Hematopoietic multipotent progenitor cell treated with erythropoietin and hydrocortisone succinate and interleukin-3 and kit ligand, for 6 days (in vitro differentiated cells): ENCODE results near the gene CAVIN1.
"Not testable (repeated sequence)": the region's sequence is repeated elsewhere in the genome, so short reads cannot be mapped to it uniquely, and the experiment has no call there.

Experiments
- DNase-seq: peaks from one replicate; pipeline ENCODE4 v3.0.0-alpha.2; 2015

CAVIN1 gene

GRCh38 chr17:42372142-42372541 lies 50.9 kb downstream of the CAVIN1 start:
- no peak for DNase-seq

- DNase-seq, result peak; percentile 87
Measured at GRCh38 chr17:42368797-42369561, 54.1 kb downstream of the CAVIN1 start.

- not testable (repeated sequence) for DNase-seq
Measured at GRCh38 chr17:42368310-42368709, 54.7 kb downstream of the CAVIN1 start.

GRCh38 chr17:42366176-42367023 lies 56.7 kb downstream of the CAVIN1 start:
- DNase-seq, result not testable (repeated sequence)

DNA sequence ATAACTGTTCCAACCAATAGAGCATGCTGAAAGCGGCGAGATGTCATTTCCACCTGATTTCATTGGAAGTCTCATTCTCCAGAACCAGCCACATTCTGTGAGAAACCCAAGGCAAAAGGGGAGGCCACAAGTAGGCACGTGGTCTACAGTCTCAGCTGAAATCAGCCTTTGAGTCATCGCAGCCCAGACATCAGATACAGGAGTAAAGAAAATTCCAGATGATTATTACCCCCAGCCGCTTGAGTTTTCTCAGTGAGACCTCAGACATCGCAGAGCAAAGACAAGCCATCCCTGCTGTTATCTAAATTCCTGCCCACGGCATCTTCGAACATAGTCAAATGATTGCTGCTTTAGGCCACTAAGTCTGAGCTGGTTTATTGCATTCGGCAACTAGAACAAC lies 57.9 kb downstream of the CAVIN1 start:
- peak; percentile 62 for DNase-seq

DNA sequence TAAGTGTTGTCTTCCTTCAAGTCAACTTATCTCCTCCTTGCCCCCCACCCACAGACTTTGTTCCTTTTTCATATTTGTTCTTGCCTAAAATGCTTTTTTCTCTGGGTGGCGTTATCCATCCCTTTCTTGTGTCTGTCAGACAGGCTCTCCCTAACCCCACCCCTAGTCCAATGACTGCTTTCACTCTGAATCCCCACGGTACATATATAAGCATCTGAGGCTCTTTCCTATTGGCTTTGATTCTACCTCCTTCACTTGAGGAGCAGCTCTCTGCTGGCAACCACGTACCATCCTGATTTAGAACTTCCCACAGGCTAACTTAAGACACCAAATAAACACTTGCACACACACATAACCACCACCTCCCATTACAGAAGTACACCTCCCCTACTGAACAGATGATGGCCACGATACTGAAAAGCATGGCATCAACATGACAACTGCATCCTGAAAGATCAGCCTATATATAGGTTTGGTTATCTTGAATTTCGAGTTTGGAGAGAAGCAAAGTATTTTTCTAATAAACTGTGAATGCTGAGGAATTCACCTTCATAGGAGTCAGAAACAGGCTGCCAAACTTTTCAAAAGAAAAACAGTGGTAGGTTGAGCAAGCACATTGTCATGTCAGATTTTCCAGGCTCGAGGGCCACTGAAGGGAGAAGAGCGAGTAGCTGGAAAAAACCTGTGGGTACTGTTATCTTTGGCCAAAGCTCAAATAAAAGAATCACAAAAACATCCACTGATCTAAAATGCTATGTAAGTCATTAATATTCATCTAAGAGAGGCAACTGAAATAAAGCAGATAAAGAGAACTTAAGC lies 59.1 kb downstream of the CAVIN1 start:
- peak; percentile 66 for DNase-seq

- DNase-seq, result no peak
Measured at GRCh38 chr17:42363231-42363630, 59.8 kb downstream of the CAVIN1 start.

- DNase-seq, result no peak
Measured at GRCh38 chr17:42362245-42362961, 60.7 kb downstream of the CAVIN1 start.

DNA sequence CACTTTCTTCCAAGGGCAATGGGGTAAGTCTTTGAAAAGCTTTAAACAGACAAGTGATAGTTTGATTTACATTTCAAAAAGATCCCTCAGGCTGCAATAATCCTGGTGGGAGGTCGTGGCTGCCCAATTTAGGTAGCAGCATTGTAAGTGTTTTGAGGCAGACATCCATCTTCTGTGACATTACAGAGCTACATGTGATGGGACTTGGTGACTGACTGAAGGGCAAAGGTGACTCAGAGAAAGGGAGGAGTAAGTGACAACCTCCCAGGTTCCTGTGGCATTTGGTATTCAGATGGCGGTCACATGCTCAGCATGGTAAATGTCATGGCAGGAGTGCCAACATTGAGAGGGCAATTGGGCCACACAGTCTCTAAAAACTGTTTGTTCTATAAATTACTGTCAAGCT lies 61.3 kb downstream of the CAVIN1 start:
- DNase-seq, result no peak

DNA sequence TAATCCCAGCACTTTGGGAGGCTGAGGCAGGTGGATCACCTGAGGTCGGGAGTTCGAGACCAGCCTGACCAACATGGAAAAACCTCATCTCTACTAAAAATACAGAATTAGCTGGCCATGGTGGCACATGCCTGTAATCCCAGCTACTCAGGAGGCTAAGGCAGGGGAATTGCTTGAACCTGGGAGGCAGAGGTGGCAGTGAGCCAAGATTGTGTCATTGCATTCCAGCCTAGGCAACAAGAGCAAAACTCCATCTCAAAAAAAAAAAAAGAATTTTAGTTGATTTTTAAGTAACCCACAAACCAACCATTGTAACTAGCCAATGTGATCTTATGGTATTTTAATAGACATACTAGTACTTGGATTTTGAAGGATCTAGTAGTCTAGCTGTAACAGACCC lies 62.7 kb downstream of the CAVIN1 start:
- DNase-seq, result not testable (repeated sequence)

GRCh38 chr17:42359133-42359532 lies 63.9 kb downstream of the CAVIN1 start:
- DNase-seq, result no peak

DNA sequence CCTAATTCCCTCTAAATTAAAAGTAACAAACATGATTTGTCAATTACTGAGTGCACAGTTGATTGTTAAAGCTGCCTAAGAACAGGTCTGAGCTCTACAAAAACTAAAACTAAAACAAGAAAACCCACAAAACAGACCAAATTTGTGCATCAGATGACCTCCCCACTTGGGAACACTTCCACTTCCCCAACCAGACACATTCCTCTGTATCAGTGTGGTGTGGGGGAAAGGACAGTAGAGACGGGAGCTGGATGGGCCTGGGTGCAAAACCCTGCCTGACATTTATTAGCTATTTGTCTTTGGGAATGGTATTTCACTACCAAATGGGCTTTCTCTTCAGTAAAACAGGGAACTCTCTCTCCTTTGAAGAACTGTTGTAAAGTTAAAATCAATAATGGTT lies 64.6 kb downstream of the CAVIN1 start:
- DNase-seq, result no peak

DNA sequence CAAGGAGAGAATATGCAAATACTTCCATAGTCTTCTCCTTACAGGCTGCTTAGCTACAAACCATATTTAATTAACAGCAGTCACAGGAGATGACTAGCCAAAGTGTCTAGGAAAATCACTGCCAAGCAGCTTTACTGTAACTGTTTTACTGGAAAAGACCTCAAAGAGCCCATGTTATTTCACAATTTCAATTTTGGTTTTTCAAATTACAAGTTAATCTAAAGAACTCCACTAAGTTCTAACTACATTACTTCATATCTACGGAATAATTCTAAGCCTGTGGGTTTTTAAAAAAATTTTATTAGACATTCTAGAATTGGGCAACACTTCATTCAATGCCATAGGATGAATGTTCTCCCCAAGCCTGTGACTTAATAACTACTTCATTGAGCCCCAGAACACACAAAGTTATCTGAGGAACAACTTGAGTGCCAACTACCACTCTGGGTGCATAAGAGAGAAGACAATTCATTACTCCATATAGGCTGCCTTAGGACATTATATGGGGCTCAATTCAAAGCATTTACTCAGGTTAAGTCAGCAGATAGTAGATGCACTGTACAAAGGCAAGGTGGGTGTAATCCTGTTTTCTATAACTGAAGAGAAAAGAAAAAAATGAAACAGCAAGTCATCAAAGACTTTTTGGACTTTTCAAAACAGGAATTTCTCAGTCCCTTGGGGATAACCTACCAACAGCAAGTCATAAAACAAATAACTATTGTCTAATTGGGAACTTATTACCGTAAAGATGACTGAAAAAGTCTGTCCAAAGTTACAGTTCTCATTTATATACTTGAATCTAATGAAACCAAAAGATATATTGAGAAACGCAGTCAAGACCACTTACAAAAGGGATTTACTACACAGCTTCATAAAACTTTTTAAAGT lies 67.9 kb downstream of the CAVIN1 start:
- no peak for DNase-seq
